HepG2 (cell line): ENCODE measurements around the gene ISY1. TPM values are rescaled to one million over a fixed set of nuclear protein-coding genes. Genes with fewer than 3 reads are reported as not detected.

Source experiments
- AKNA ChIP-seq: sonication (generic); formaldehyde crosslinking; IDR thresholded peaks from 2 replicates; pipeline ENCODE4 v1.4.0; 2020; ENCODE audit warnings: missing genetic modification reagents, borderline replicate concordance
- ARNTL ChIP-seq: sonication (generic); formaldehyde crosslinking; IDR thresholded peaks from 2 replicates; pipeline ENCODE4 v1.4.0; 2020; ENCODE audit warnings: mild to moderate bottlenecking, missing genetic modification reagents
- ATRX ChIP-seq: sonication (generic); formaldehyde crosslinking; IDR thresholded peaks from 2 replicates; pipeline ENCODE4 v1.4.0; 2020; ENCODE audit warnings: missing genetic modification reagents, borderline replicate concordance
- DZIP1 ChIP-seq: sonication (generic); formaldehyde crosslinking; IDR thresholded peaks from 2 replicates; pipeline ENCODE4 v1.5.0; 2020; ENCODE audit warnings: mild to moderate bottlenecking, missing genetic modification reagents
- EHMT2 ChIP-seq: fragments of 200-600 bp; sonication (generic); IDR thresholded peaks from 2 replicates; pipeline ENCODE4 v1.7.0; 2017; ENCODE audit warnings: antibody characterized with exemption, low read depth, low read length, borderline replicate concordance
- FOSL2 ChIP-seq: sonication (generic); formaldehyde crosslinking; IDR thresholded peaks from 2 replicates; pipeline ENCODE4 v1.4.0; 2020; ENCODE audit warnings: missing genetic modification reagents
- ISX ChIP-seq: sonication (generic); formaldehyde crosslinking; conservative IDR thresholded peaks from 2 replicates; pipeline ENCODE4 v1.5.0; 2020; ENCODE audit warnings: missing genetic modification reagents
- KMT2B ChIP-seq: IDR thresholded peaks from 2 replicates; pipeline ENCODE4 v1.6.1; 2016; ENCODE audit warnings: missing genetic modification reagents, missing compliant biosample characterization
- MTA1 ChIP-seq: sonication (generic); formaldehyde crosslinking; IDR thresholded peaks from 2 replicates; pipeline ENCODE4 v1.4.0; 2020; ENCODE audit warnings: missing genetic modification reagents, mild to moderate bottlenecking, borderline replicate concordance
- RNF2 ChIP-seq: fragments of 450-650 bp; conservative IDR thresholded peaks from 2 replicates; pipeline ENCODE4 v1.6.1; 2016; ENCODE audit warnings: low read depth
- SMYD3 ChIP-seq: sonication (generic); formaldehyde crosslinking; IDR thresholded peaks from 2 replicates; pipeline ENCODE4 v1.8.1; 2023; ENCODE audit warnings: mild to moderate bottlenecking, missing genetic modification reagents
- ZBTB49 ChIP-seq: sonication (generic); formaldehyde crosslinking; IDR thresholded peaks from 2 replicates; pipeline ENCODE4 v1.4.0; 2020; ENCODE audit warnings: missing genetic modification reagents, borderline replicate concordance
- ZFP1 ChIP-seq: IDR thresholded peaks from 2 replicates; pipeline ENCODE4 v1.6.1; 2016
- ZNF281 ChIP-seq: sonication (generic); formaldehyde crosslinking; IDR thresholded peaks from 2 replicates; pipeline ENCODE4 v1.4.0; 2020; ENCODE audit warnings: missing genetic modification reagents, borderline replicate concordance
- ZNF335 ChIP-seq: sonication (generic); formaldehyde crosslinking; IDR thresholded peaks from 2 replicates; pipeline ENCODE4 v1.4.0; 2020; ENCODE audit warnings: missing genetic modification reagents
- ZNF674 ChIP-seq: sonication (generic); formaldehyde crosslinking; IDR thresholded peaks from 2 replicates; pipeline ENCODE4 v1.5.0; 2020; ENCODE audit warnings: low read depth, mild to moderate bottlenecking, missing genetic modification reagents
- polyA plus RNA-seq, 8 experiments: library from polyadenylated mRNA; depleted of rRNA in 3 of 8; stranded (reverse) in 7 of 8; unstranded in 1 of 8; fragments of >200 nt; fragmentation: Illumina TruSeq in 4 of 8; extraction: Trizol in 4 of 8; gene quantifications; 2 replicates each; pipeline versions ENCODE4 v1.2.1 to v1.2.3, GENCODE V29; 2011 to 2016; ENCODE audit warnings: low read depth in 4 of 8, missing spikeins in 1 of 8, mixed read lengths in 1 of 8; ENCODE audit not compliant: insufficient read depth in 1 of 8
- total RNA-seq, 5 experiments: library from RNA; depleted of rRNA; stranded (reverse); fragments of >200 nt; fragmentation: Illumina TruSeq; extraction: Trizol; gene quantifications; 2 replicates each; pipeline ENCODE4 v1.2.3, GENCODE V29; 2016; ENCODE audit warnings: low read depth in 1 of 5

Gene ISY1
- total and polyA plus RNA-seq, 2 of the 13 experiments (the other 11 are each of a cell fraction or from before 2014, with no cell fraction given) = 21.0 to 39.1 TPM

GRCh38 chr3:129183569-129184395 is 22.9 kb upstream of the ISY1 start, which contains the start of gene CNBP (continued):
- TF ChIP-seq DZIP1 (CRISPR knock-in tag) (peak; percentile 91; the same call in 1 of the 2 replicates), SMYD3 (CRISPR knock-in tag) (no peak), RNF2 (no peak; the same call in 1 of the 2 replicates), EHMT2 (no peak), ZNF674 (no peak), ATRX (CRISPR knock-in tag) (no peak), ISX (CRISPR knock-in tag) (peak; percentile 57), KMT2B (CRISPR knock-in tag) (peak; percentile 66), FOSL2 (CRISPR knock-in tag) (peak; percentile 44), ARNTL (CRISPR knock-in tag) (peak; percentile 72), ZNF335 (CRISPR knock-in tag) (peak; percentile 93; the same call in 1 of the 2 replicates), ZNF281 (CRISPR knock-in tag) (no peak; the same call in 1 of the 2 replicates), AKNA (CRISPR knock-in tag) (peak; percentile 89), MTA1 (no peak), ZFP1 (no peak), ZBTB49 (CRISPR knock-in tag) (0 out of 2 replicates have a peak, but pooled peaks have one; percentile 1)
